OCI-LY7 (cell line): Measurements from ENCODE around the gene LHFPL6. TPM values are rescaled to one million over a fixed set of nuclear protein-coding genes. Genes with fewer than 3 reads are reported as not detected.

ENCODE experiments used
- BruUV-seq: library from RNA; stranded (reverse); fragments of 400-500 nt; replicated peaks from 2 replicates; lab custom pipeline; 2021; lab: Mats Ljungman, UMichigan
- CTCF ChIA-PET: fragments of 300-600 bp; sonication (Branson Sonifier 250); formaldehyde crosslinking; loops from one replicate; lab custom pipeline; 2022; ENCODE audit warnings: antibody characterized with exemption; ENCODE audit not compliant: unreplicated experiment; lab: Charles Lee
- POLR2A ChIA-PET: fragments of 300-600 bp; sonication (Branson Sonifier 250); formaldehyde crosslinking; loops from one replicate; lab custom pipeline; 2022; ENCODE audit warnings: antibody characterized with exemption; lab: Charles Lee
- DNase-seq: peaks from one replicate; pipeline ENCODE4 v3.0.0-alpha.2; 2015; ENCODE audit warnings: low spot score
- H2AFZ ChIP-seq: fragments of 200-600 bp; sonication (generic), shearing (Covaris generic); 2 replicates; pipeline ENCODE4 v1.6.1; 2014; ENCODE audit warnings: mild to moderate bottlenecking, antibody characterized with exemption, low read length, moderate library complexity
- H3K27ac ChIP-seq: fragments of 200-600 bp; sonication (generic); 2 replicates; pipeline ENCODE4 v1.5.1; 2014; ENCODE audit warnings: mixed run types, low read depth, mild to moderate bottlenecking, moderate library complexity, low read length, inconsistent platforms; ENCODE audit not compliant: poor library complexity, severe bottlenecking
- H3K36me3 ChIP-seq: fragments of 200-600 bp; sonication (generic); 2 replicates; pipeline ENCODE4 v1.6.1; 2014; ENCODE audit warnings: mild to moderate bottlenecking, antibody characterized with exemption, low read length, moderate library complexity, mixed read lengths; ENCODE audit not compliant: insufficient read depth
- H3K4me1 ChIP-seq: fragments of 200-600 bp; sonication (generic); 2 replicates; pipeline ENCODE4 v1.5.1; 2014; ENCODE audit warnings: mild to moderate bottlenecking, low read length; ENCODE audit not compliant: insufficient read depth, poor library complexity, severe bottlenecking
- H3K4me2 ChIP-seq: fragments of 200-600 bp; sonication (generic); 2 replicates; pipeline ENCODE4 v1.6.1; 2014; ENCODE audit warnings: mild to moderate bottlenecking, low read length
- H3K4me3 ChIP-seq: fragments of 200-600 bp; sonication (generic); 2 replicates; pipeline ENCODE4 v1.5.1; 2014; ENCODE audit warnings: mild to moderate bottlenecking, low read depth, low read length; ENCODE audit not compliant: poor library complexity, severe bottlenecking
- H3K79me2 ChIP-seq: fragments of 200-600 bp; sonication (generic); 2 replicates; pipeline ENCODE4 v1.6.1; 2016; ENCODE audit warnings: low read depth, mild to moderate bottlenecking, low read length, moderate library complexity, mixed read lengths; ENCODE audit not compliant: insufficient read depth
- H3K9me2 ChIP-seq: fragments of 200-600 bp; sonication (generic); 2 replicates; pipeline ENCODE4 v1.6.1; 2016; ENCODE audit warnings: mild to moderate bottlenecking, low read length, mixed read lengths; ENCODE audit not compliant: insufficient read depth
- H3K9me3 ChIP-seq: fragments of 200-600 bp; sonication (generic); 2 replicates; pipeline ENCODE4 v1.6.1; 2014; ENCODE audit warnings: mild to moderate bottlenecking, mixed run types, low read length, mixed read lengths
- H4K20me1 ChIP-seq: fragments of 200-600 bp; sonication (generic); 2 replicates; pipeline ENCODE4 v1.6.1; 2014; ENCODE audit warnings: mild to moderate bottlenecking, antibody characterized with exemption, low read length, moderate library complexity, mixed read lengths; ENCODE audit not compliant: insufficient read depth
- EZH2phosphoT487 ChIP-seq: fragments of 200-600 bp; sonication (generic); IDR thresholded peaks from 2 replicates; pipeline ENCODE4 v1.6.1; 2018; ENCODE audit warnings: low read depth, borderline replicate concordance, mild to moderate bottlenecking, mixed run types, antibody characterized with exemption, low read length, moderate library complexity, mixed read lengths
- intact Hi-C: fragments of 100-400 bp; cut with micrococcal nuclease; formaldehyde crosslinking; loops from one replicate; pipeline ENCODE4 v1.10.0; 2022; ENCODE audit not compliant: unreplicated experiment
- total RNA-seq, 2 experiments: library from RNA; depleted of rRNA in 1 of 2; stranded (reverse); fragments of >200 nt in 1 of 2; shearing (Covaris generic) in 1 of 2; gene quantifications; 2 replicates each; pipeline ENCODE4 v1.2.3, GENCODE V29; 2014 to 2022
- TF ChIP-seq, protein P1 (sequence below): fragments of 200-600 bp; sonication (generic); conservative IDR thresholded peaks from 2 replicates; pipeline ENCODE4 v1.5.1; 2014; ENCODE audit warnings: mild to moderate bottlenecking, antibody characterized with exemption, low read length, moderate library complexity, mixed read lengths

LHFPL6 gene
- total RNA-seq, 2 experiments from 2014 or later, result 15.1 to 27.7 TPM

DNA sequence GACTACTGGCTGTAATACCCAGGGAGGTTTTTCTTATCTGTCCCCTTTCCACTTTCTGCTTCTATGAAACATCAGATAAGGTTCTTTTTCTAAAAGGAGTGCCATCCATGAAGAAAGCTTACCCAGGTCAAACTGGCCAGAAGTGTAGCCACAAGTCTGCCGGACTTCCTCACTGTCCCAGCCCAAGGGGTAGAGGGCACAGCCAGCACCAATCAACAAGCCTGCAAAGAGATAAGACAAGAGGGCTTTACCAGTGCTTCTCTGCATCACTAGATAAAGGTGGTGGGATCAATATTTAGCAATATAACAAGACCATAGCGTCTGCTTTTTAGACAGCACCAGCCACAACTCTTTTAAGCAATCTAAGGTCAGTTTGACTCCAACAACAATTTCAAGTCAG lies 224.7 kb downstream of the LHFPL6 start:
- no TSS peak for BruUV-seq
- Histone ChIP-seq H3K36me3 (no peaks in the 10 kb centered on the region), H3K79me2 (no peaks in the 10 kb centered on the region), H3K4me2 (no peak overlapping the region), H2AFZ (no peak overlapping the region), H3K9me3 (no peaks in the 10 kb centered on the region), H3K9me2 (no peaks in the 10 kb centered on the region), H3K4me3 (no peak overlapping the region), H3K27ac (no peak overlapping the region), H3K4me1 (no peaks in the 10 kb centered on the region), H4K20me1 (no peaks in the 10 kb centered on the region)
- ChIA-PET POLR2A (interaction anchor here (0.6 kb wide), 1 partner anchor 301 kb away, joined by 3 read pairs; no protein-coding TSS in a partner anchor), CTCF (no interaction called here)
- intact Hi-C loops, result no loop called here
- DNase-seq, result no peak
- TF ChIP-seq, protein P1, sequence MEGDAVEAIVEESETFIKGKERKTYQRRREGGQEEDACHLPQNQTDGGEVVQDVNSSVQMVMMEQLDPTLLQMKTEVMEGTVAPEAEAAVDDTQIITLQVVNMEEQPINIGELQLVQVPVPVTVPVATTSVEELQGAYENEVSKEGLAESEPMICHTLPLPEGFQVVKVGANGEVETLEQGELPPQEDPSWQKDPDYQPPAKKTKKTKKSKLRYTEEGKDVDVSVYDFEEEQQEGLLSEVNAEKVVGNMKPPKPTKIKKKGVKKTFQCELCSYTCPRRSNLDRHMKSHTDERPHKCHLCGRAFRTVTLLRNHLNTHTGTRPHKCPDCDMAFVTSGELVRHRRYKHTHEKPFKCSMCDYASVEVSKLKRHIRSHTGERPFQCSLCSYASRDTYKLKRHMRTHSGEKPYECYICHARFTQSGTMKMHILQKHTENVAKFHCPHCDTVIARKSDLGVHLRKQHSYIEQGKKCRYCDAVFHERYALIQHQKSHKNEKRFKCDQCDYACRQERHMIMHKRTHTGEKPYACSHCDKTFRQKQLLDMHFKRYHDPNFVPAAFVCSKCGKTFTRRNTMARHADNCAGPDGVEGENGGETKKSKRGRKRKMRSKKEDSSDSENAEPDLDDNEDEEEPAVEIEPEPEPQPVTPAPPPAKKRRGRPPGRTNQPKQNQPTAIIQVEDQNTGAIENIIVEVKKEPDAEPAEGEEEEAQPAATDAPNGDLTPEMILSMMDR, result no peak
- TF ChIP-seq EZH2phosphoT487, result no peak

DNA sequence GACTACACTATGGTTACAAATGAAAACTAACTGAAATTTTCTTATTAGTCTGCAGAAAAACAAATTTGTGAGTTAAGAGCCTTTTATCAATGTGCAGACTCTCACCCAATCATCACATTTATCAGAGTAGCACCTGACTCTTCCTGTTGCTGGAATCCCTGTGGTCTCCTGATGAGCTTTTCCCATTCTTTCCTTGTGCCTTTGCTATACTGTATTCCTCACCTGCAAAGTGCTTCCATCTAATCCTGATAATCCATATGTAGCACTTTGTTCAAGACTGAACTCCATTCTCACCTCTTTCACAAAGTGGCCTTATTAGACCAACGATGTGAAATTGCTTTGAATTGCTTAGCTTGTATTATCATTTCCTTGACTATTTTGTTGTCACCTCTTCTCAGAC lies 225.3 kb downstream of the LHFPL6 start:
- POLR2A ChIA-PET, result interaction anchor here (0.6 kb wide), 1 partner anchor 301 kb away, joined by 3 read pairs; no protein-coding TSS in a partner anchor
- Histone ChIP-seq H3K9me2 (no peaks in the 10 kb centered on the region), H3K27ac (no peak overlapping the region), H3K4me1 (no peaks in the 10 kb centered on the region), H4K20me1 (no peaks in the 10 kb centered on the region), H3K4me3 (no peak overlapping the region), H3K4me2 (no peak overlapping the region), H3K36me3 (no peaks in the 10 kb centered on the region), H3K9me3 (no peaks in the 10 kb centered on the region), H2AFZ (no peak overlapping the region), H3K79me2 (no peaks in the 10 kb centered on the region)
- BruUV-seq, result no TSS peak
- CTCF ChIA-PET, result no interaction called here
- intact Hi-C loops, result no loop called here
- no peak for DNase-seq
- TF ChIP-seq EZH2phosphoT487, result no peak
- TF ChIP-seq, protein P1, result no peak

DNA sequence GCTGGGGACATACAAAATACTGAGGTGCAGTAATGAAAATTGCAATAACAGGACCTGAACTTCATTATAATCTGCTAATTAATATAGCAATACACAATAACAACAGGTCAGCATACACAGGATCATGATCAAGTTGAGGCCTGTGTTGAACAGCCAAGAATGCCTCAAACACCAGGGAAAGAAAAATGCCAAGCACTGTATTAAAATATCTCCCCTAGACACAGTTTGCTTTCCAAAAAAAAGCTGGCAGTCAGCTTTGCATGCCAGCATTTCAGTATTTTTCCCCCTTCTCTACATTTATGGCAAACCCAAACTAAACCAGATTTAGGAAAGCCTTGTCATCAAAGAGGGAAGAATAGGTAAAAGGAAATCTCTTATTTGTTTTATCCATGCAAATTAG lies 226.9 kb downstream of the LHFPL6 start:
- H3K79me2 ChIP-seq, result no peaks in the 10 kb centered on the region
- H3K27ac ChIP-seq, result no peak overlapping the region
- H3K9me2 ChIP-seq, result no peaks in the 10 kb centered on the region
- H3K4me2 ChIP-seq, result no peak overlapping the region
- no peaks in the 10 kb centered on the region for H3K4me1 ChIP-seq
- no peaks in the 10 kb centered on the region for H4K20me1 ChIP-seq
- H3K36me3 ChIP-seq, result no peaks in the 10 kb centered on the region
- no peak overlapping the region for H2AFZ ChIP-seq
- ChIA-PET POLR2A (no interaction called here), CTCF (no interaction called here)
- no peaks in the 10 kb centered on the region for H3K9me3 ChIP-seq
- no TSS peak for BruUV-seq
- H3K4me3 ChIP-seq, result no peak overlapping the region
- TF ChIP-seq, protein P1, result no peak
- TF ChIP-seq EZH2phosphoT487, result no peak
- DNase-seq, result no peak
- intact Hi-C loops, result no loop called here
